ENCODE measurements around the gene DDA1.
"Not testable (repeated sequence)": the region's sequence is repeated elsewhere in the genome, so short reads cannot be mapped to it uniquely, and the experiment has no call there.

DNA sequence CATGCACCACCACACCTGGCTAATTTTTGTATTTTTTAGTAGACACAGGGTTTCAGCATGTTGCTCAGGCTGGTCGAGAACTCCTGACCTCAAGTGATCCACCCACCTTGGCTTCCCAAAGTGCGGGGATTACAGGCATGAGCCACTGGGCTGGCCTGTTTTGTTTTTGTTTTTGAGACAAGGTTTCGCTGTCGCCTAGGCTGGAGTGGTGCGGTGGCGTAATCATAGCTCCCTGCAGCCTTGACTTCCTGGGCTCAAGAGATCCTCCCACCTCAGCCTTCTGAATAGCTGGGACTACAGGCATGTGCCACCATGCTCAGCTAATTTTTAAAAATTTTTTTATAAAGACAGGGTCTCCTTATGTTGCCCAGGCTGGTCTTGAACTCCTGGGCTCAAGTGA lies 13.8 kb upstream of the DDA1 start:
- TF ChIP-seq TAF1, GABPB1 (CRISPR knock-in tag; IDR thresholded peaks at IDR 0.05): not testable (repeated sequence)
